Testis (tissue), 2 donors: Measurements from ENCODE around the gene FNDC8.

Experiments
- CTCF ChIP-seq, 3 experiments: fragments of 450-650 bp in 2 of 3; fragments of 200-600 bp in 1 of 3; sonication (generic) in 1 of 3; IDR thresholded peaks; one replicate each; pipeline ENCODE4 v1.5.1; 2016 to 2019; ENCODE audit warnings: antibody characterized with exemption in 3 of 3, mild to moderate bottlenecking in 2 of 3, moderate library complexity in 1 of 3
- POLR2A ChIP-seq: fragments of 450-650 bp; IDR thresholded peaks from one replicate; pipeline ENCODE4 v1.6.1; 2017; ENCODE audit warnings: antibody characterized with exemption, mild to moderate bottlenecking, moderate library complexity

GRCh38 chr17:35129154-35129972 is 7.9 kb downstream of the FNDC8 start:
- no peak for TF ChIP-seq CTCF (IDR thresholded peaks at IDR 0.05)
- TF ChIP-seq POLR2A, result no peak
